ENCODE data around the gene KCNJ14. TPM values are rescaled to one million over a fixed set of nuclear protein-coding genes. Genes with fewer than 3 reads are reported as not detected.

Gene KCNJ14
- total RNA-seq, 4 donors from 2014 or later, result 0.57 to 1.3 (median 0.92) TPM

DNA sequence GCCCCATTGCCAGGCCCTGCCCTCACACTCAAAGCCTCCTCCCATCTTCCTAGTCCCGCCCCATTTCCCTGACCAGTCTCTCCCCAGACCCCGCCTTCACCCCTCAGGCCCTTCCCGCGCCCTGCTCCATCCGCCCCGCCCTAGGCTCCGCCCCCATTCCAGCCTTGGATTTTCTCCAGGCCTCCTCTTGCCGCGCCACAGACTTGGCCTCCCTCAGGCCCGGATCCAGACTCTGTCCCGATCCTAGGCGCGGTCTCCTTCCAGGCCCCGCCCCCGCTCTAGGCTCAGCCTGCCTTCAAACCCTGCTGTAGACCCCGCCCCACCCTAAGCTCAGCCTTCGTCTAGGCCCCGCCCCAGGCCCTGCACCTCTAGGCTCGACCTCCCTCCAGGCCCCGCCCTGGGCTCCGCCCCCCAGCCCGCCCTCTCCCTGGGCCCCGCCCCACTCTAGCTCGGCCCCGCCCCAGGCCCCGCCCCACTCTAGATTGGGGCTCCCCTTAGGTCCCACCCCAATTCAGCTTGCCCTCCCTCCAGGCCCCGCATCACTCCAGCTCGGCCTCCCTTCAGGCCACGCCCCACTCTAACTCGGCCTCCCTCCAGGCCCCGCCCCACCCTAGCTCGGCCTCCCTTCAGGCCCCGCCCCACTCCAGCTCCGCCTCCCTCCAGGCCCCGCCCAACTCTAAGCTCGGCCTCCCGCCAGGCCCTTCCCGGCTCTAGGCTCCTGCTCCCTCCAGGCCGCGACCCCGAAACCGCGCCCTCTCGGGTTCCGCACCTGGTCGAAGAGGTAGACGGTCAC is 37.7 kb downstream of the KCNJ14 start:
- intact Hi-C loops (cut with DNase I), result no loop called here

DNA sequence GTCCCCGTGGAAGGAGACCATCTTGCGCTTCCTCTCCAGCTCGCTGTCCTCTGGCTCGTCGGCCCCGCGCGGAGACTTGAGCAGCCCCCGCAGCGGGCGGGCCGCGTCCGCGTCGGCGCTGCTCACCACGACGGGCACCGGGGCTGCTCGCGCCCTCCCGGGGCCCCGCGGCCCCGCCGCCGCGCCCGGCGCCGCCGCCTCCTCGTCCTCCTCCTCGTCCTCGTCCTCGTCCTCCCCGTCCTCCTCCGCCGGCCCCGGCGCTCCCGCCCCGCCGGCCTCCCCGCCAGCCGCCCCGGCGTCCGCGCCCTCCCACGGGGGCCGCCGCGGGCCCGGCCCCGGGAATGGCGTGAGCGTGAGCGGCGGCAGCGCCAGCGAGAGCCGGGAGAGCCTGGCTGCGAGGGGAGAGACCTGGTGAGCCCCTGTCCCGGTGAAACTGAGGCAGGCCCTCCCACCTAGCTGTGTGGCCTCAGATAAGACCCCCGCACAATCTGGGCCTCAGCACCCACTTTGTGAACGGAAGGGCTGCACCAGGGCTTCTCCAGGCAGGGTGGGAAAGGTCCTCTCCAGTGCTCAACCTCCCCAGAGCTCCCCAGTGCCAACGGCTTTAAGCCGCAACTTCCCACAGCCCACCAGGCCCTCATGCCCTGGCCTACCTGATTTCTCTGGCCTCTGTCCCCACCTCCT is 38.5 kb downstream of the KCNJ14 start:
- intact Hi-C loops (cut with DNase I), result no loop called here
- no peak for TF ChIP-seq POLR2A (IDR thresholded peaks at IDR 0.05)
- TF ChIP-seq, protein P1, sequence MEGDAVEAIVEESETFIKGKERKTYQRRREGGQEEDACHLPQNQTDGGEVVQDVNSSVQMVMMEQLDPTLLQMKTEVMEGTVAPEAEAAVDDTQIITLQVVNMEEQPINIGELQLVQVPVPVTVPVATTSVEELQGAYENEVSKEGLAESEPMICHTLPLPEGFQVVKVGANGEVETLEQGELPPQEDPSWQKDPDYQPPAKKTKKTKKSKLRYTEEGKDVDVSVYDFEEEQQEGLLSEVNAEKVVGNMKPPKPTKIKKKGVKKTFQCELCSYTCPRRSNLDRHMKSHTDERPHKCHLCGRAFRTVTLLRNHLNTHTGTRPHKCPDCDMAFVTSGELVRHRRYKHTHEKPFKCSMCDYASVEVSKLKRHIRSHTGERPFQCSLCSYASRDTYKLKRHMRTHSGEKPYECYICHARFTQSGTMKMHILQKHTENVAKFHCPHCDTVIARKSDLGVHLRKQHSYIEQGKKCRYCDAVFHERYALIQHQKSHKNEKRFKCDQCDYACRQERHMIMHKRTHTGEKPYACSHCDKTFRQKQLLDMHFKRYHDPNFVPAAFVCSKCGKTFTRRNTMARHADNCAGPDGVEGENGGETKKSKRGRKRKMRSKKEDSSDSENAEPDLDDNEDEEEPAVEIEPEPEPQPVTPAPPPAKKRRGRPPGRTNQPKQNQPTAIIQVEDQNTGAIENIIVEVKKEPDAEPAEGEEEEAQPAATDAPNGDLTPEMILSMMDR (IDR thresholded peaks at IDR 0.05), result no peak
- Histone ChIP-seq H3K36me3 (no peaks in the 10 kb centered on the region), H3K4me1 (peaks cover 11 to 86% (median 22%) of the 10 kb centered on the region in 3 donors), H3K9me3 (no peaks in the 10 kb centered on the region), H3K27me3 (peaks cover 0 to 16% (median 0%) of the 10 kb centered on the region in 4 donors), H3K4me3 (peak overlapping the region; percentile 39 to 84 (median 56)), H3K27ac (peak overlapping the region; percentile 85 to 90 (median 89))
- WGBS, 2 donors, result 18 to 36% methylated on average over 2 to 8 of the region's 70 CpGs
- DNase-seq, result no peak

More for the DNA sequence above, 37.7 kb downstream of the KCNJ14 start:
- Histone ChIP-seq H3K27ac (peak overlapping the region; percentile 85 to 90 (median 89)), H3K4me3 (peak overlapping the region; percentile 39 to 84 (median 56)), H3K4me1 (peaks cover 9 to 86% (median 29%) of the 10 kb centered on the region in 3 donors), H3K9me3 (no peaks in the 10 kb centered on the region), H3K27me3 (peaks cover 0 to 9% (median 0%) of the 10 kb centered on the region in 4 donors), H3K36me3 (no peaks in the 10 kb centered on the region)
- TF ChIP-seq, protein P1 (IDR thresholded peaks at IDR 0.05), result no peak
- TF ChIP-seq POLR2A (IDR thresholded peaks at IDR 0.05), result peak in 2 of 4 donors; percentile 48 to 84
- DNase-seq, result peak; percentile 96
- 1 to 5% methylated on average over 16 to 25 of the region's 47 CpGs for WGBS, 2 donors

DNA sequence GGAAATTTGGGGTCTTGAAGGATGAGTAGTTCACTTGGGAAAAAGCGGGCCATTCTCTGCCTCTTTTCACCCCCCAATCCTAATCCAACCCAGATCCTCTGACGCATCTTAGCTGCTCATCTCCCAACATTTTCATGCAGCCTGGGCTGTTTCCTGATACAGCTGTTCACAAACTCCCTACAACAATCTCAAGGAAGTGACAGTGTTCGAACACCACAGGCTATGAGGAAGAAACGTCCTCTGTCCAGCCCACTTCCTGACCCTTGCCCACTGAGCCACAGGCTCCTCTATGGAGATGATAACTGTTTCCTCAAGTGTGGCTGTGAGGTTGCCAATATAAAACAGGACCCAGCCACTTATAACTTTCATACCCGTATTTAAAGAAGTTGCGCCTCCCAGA is 40.0 kb downstream of the KCNJ14 start:
- TF ChIP-seq, protein P1 (IDR thresholded peaks at IDR 0.05), result no peak
- no peak for TF ChIP-seq POLR2A (IDR thresholded peaks at IDR 0.05)
- Histone ChIP-seq H3K27ac (peak overlapping the region in 3 of 4 donors; percentile 5 to 54 (median 44)), H3K27me3 (peaks cover 0 to 31% (median 0%) of the 10 kb centered on the region in 4 donors), H3K36me3 (no peaks in the 10 kb centered on the region), H3K4me1 (peaks cover 15 to 86% (median 18%) of the 10 kb centered on the region in 3 donors), H3K9me3 (no peaks in the 10 kb centered on the region), H3K4me3 (no peak overlapping the region)
- DNase-seq, result no peak
- 58 to 82% methylated on average over 5 to 6 of the region's 6 CpGs for WGBS, 2 donors
- intact Hi-C loops (cut with DNase I), result no loop called here

- no peak for DNase-seq
- no peaks in the 10 kb centered on the region for H3K9me3 ChIP-seq
- WGBS, 2 donors, result 50 to 65% methylated on average over 6 to 29 of the region's 45 CpGs
- H3K36me3 ChIP-seq, result no peaks in the 10 kb centered on the region
- no peak for TF ChIP-seq POLR2A (IDR thresholded peaks at IDR 0.05)
- TF ChIP-seq, protein P1 (IDR thresholded peaks at IDR 0.05), result no peak
- H3K4me3 ChIP-seq, result peak overlapping the region in 1 of 4 donors; percentile 1
- H3K27me3 ChIP-seq, result peaks cover 0 to 49% (median 0%) of the 10 kb centered on the region in 4 donors
- intact Hi-C loops (cut with DNase I), result no loop called here
- H3K4me1 ChIP-seq, result peaks cover 7 to 86% (median 23%) of the 10 kb centered on the region in 3 donors
- no peak overlapping the region for H3K27ac ChIP-seq
Measured at GRCh38 chr19:48496959-48497727, 41.8 kb downstream of the KCNJ14 start.

All from esophagus squamous epithelium (tissue), 5 donors.